ENCODE data around the gene IGF2BP2. TPM values are rescaled to one million over a fixed set of nuclear protein-coding genes. Genes with fewer than 3 reads are reported as not detected.

Gene IGF2BP2
- total and polyA plus RNA-seq, 2 donors (not counting 1 experiment from before 2014, with no cell fraction given) = 0.01 TPM; not detected in 1

DNA sequence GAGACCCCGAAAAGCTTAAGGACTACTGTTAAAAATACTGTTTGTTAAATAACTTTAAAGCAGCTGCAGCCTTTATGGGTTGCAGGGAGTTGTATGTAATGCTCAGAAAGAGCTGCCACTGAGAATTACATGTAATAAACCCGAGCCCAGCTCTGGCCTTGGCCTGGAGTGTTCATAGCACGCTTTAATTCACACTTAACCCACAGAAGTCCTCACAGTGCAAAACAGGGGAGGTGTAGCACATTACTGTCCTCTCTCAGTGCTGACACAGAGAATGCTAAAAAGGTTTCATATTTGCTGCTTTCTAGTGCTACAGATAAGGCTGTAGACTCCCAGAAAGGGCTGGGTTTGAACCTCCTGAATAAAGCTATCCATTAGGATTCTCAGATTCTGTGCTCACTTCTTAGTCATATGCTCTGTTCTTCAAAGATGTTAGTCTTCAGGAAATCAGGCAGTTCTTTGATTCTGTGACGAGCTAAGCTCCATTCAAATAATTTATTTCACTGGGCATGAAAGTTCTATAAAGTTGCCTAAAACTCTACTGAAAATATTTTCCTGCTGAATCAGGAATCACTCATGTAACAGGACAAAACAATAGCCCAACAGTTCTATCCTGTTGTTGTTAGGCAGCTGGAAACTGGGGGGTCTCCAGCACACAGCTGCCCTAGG is 130.7 kb downstream of the IGF2BP2 start:
- H3K27ac Mint-ChIP-seq = no peak overlapping the region
- no peaks in the 10 kb centered on the region for H3K4me1 Mint-ChIP-seq
- TF ChIP-seq EZH2 (IDR thresholded peaks at IDR 0.05; ENCODE audit: borderline replicate concordance, insufficient read depth, low read depth, low read length, poor library complexity, severe bottlenecking) = no peak
- TF ChIP-seq, protein P1, sequence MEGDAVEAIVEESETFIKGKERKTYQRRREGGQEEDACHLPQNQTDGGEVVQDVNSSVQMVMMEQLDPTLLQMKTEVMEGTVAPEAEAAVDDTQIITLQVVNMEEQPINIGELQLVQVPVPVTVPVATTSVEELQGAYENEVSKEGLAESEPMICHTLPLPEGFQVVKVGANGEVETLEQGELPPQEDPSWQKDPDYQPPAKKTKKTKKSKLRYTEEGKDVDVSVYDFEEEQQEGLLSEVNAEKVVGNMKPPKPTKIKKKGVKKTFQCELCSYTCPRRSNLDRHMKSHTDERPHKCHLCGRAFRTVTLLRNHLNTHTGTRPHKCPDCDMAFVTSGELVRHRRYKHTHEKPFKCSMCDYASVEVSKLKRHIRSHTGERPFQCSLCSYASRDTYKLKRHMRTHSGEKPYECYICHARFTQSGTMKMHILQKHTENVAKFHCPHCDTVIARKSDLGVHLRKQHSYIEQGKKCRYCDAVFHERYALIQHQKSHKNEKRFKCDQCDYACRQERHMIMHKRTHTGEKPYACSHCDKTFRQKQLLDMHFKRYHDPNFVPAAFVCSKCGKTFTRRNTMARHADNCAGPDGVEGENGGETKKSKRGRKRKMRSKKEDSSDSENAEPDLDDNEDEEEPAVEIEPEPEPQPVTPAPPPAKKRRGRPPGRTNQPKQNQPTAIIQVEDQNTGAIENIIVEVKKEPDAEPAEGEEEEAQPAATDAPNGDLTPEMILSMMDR (IDR thresholded peaks at IDR 0.05) = no peak
- H3K4me3 Mint-ChIP-seq = no peak overlapping the region
- no peak overlapping the region for H3K9ac ChIP-seq (ENCODE audit: low read length)
- H3K4me1 ChIP-seq (ENCODE audit: control insufficient read depth in 2 of 2, insufficient read depth in 2 of 2, low read length in 2 of 2) = no peaks in the 10 kb centered on the region
- ATAC-seq (ENCODE audit: low read depth) (no peak), DNase-seq (no peak)
- POLR2A ChIA-PET = no interaction called here
- no peaks in the 10 kb centered on the region for H3K27me3 ChIP-seq (replicated peaks in 1 of 4; ENCODE audit: control extremely low read depth in 1 of 4, control insufficient read depth in 3 of 4, insufficient read depth in 4 of 4, low read length in 3 of 4)
- intact Hi-C loops (cut with micrococcal nuclease) = no loop called here
- H3K4me3 ChIP-seq (ENCODE audit: control extremely low read depth in 1 of 5, extremely low read depth in 1 of 5, insufficient read depth in 1 of 5, low read depth in 2 of 5, low read length in 4 of 5) = no peak overlapping the region
- no peaks in the 10 kb centered on the region for H3K36me3 ChIP-seq (replicated peaks in 1 of 2; ENCODE audit: control extremely low read depth in 1 of 2, control insufficient read depth in 1 of 2, extremely low read depth in 1 of 2, insufficient read depth in 2 of 2, low read length in 1 of 2)
- CTCF ChIA-PET = interaction anchor here (0.9 kb wide), 1 partner anchor 19 kb away, joined by 6 read pairs; no protein-coding TSS in a partner anchor
- H2AFZ ChIP-seq (ENCODE audit: insufficient read depth, low read depth, low read length, poor library complexity, severe bottlenecking) = no peak overlapping the region
- no peaks in the 10 kb centered on the region for H3K9me3 ChIP-seq (ENCODE audit: control extremely low read depth in 1 of 3, control insufficient read depth in 2 of 3, insufficient read depth in 1 of 3, low read length in 2 of 3)
- no peak overlapping the region for H3K27ac ChIP-seq (ENCODE audit: low read length in 2 of 2)
- WGBS (ENCODE audit: insufficient coverage) = 83% methylated on average over 1 of the region's 4 CpGs
- no peaks in the 10 kb centered on the region for H4K20me1 ChIP-seq (ENCODE audit: control insufficient read depth, insufficient read depth, low read length, poor library complexity, severe bottlenecking)
- no peaks in the 10 kb centered on the region for H3K79me2 ChIP-seq (ENCODE audit: control insufficient read depth, insufficient read depth, low read length)
- no peaks in the 10 kb centered on the region for H3K9me3 Mint-ChIP-seq (ENCODE audit: insufficient read depth)
- no peak overlapping the region for H3K4me2 ChIP-seq (replicated peaks; ENCODE audit: low read depth, low read length, poor library complexity, severe bottlenecking)
- peaks cover 21% of the 10 kb centered on the region for H3K27me3 Mint-ChIP-seq

DNA sequence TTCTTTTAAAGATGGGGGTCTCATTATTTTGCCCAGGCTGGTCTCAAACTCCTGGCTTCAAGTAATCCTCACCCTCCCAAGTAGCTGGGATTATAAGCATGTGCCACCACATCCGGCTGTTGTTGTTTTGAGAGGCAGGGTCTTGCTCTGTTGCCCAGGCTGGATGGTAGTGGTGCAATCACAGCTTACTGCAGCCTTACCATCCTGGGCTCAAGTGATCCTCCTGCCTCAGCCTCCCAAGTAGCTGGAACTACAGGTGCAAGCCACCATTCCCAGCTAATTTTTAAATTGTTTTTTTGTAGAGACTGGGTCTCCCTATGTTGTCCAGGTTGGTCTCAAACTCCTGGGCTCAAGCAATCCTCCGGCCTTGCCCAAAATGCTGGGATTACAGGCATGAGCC is 133.2 kb downstream of the IGF2BP2 start:
- H3K27ac Mint-ChIP-seq = no peak overlapping the region
- Histone ChIP-seq H3K27me3 (replicated peaks in 1 of 4; ENCODE audit: control extremely low read depth in 1 of 4, control insufficient read depth in 3 of 4, insufficient read depth in 4 of 4, low read length in 3 of 4) (no peaks in the 10 kb centered on the region), H2AFZ (ENCODE audit: insufficient read depth, low read depth, low read length, poor library complexity, severe bottlenecking) (no peak overlapping the region), H3K4me1 (ENCODE audit: control insufficient read depth in 2 of 2, insufficient read depth in 2 of 2, low read length in 2 of 2) (no peaks in the 10 kb centered on the region), H3K4me2 (replicated peaks; ENCODE audit: low read depth, low read length, poor library complexity, severe bottlenecking) (no peak overlapping the region), H3K9ac (ENCODE audit: low read length) (no peak overlapping the region), H3K9me3 (ENCODE audit: control extremely low read depth in 1 of 3, control insufficient read depth in 2 of 3, insufficient read depth in 1 of 3, low read length in 2 of 3) (no peaks in the 10 kb centered on the region), H3K79me2 (ENCODE audit: control insufficient read depth, insufficient read depth, low read length) (no peaks in the 10 kb centered on the region), H3K27ac (ENCODE audit: low read length in 2 of 2) (no peak overlapping the region), H4K20me1 (ENCODE audit: control insufficient read depth, insufficient read depth, low read length, poor library complexity, severe bottlenecking) (no peaks in the 10 kb centered on the region), H3K36me3 (replicated peaks in 1 of 2; ENCODE audit: control extremely low read depth in 1 of 2, control insufficient read depth in 1 of 2, extremely low read depth in 1 of 2, insufficient read depth in 2 of 2, low read length in 1 of 2) (no peaks in the 10 kb centered on the region), H3K4me3 (ENCODE audit: control extremely low read depth in 1 of 5, extremely low read depth in 1 of 5, insufficient read depth in 1 of 5, low read depth in 2 of 5, low read length in 4 of 5) (no peak overlapping the region)
- H3K4me1 Mint-ChIP-seq = no peaks in the 10 kb centered on the region
- intact Hi-C loops (cut with micrococcal nuclease) = no loop called here
- DNase-seq (no peak), ATAC-seq (ENCODE audit: low read depth) (no peak)
- no peak overlapping the region for H3K4me3 Mint-ChIP-seq
- CTCF ChIA-PET = no interaction called here
- no peak for TF ChIP-seq EZH2 (IDR thresholded peaks at IDR 0.05; ENCODE audit: borderline replicate concordance, insufficient read depth, low read depth, low read length, poor library complexity, severe bottlenecking)
- TF ChIP-seq, protein P1 (IDR thresholded peaks at IDR 0.05) = no peak
- H3K27me3 Mint-ChIP-seq = peaks cover 23% of the 10 kb centered on the region
- no peaks in the 10 kb centered on the region for H3K9me3 Mint-ChIP-seq (ENCODE audit: insufficient read depth)
- POLR2A ChIA-PET = no interaction called here
- no CpG with 5 or more reads among the region's 2 CpGs for WGBS (ENCODE audit: insufficient coverage)
